Heart left ventricle (tissue), 13 donors: ENCODE results near the gene KRT72.

Experiments
- POLR2A ChIP-seq, 2 donors: fragments of 450-650 bp; IDR thresholded peaks; one replicate each; pipeline ENCODE4 v1.6.1; 2017; ENCODE audit warnings: antibody characterized with exemption in 2 of 2, mild to moderate bottlenecking in 2 of 2, moderate library complexity in 2 of 2
- TF ChIP-seq, protein P1 (sequence below), 12 donors: fragments of 200-600 bp; sonication (generic) in 4 of 12; IDR thresholded peaks; one replicate each; pipeline versions ENCODE4 v1.5.0 to v1.8.0; 2018 to 2022; ENCODE audit warnings: antibody characterized with exemption in 12 of 12, mild to moderate bottlenecking in 5 of 12
- donor health status: ischemic (EF 13 %, LVEDD 7.1; RV severe dilation, severe dysfunction).
- donor health status: DM: no; HTN: yes; CAD: no.
- donor health status: DM: no; HTN: no; CAD: no.
- donor health status: ischemic (EF 25% LVEDD 6.9; RV normal size, moderate dysfunction).
- donor health status: ischemic (EF 25% LVEDD 5.7; RV mildly dilated, moderate dysfunction).
- donor health status: ischemic (EF 35%, LVEDD 5.7; RV mildly dilated, moderate dysfunction).
- donor health status: nonischemic (EF 11% LVEDD 7.7; RV severe dilation, severe dysfunction).
- donor health status: DM: yes; HTN: yes; CAD: no.
- donor health status: PGD.
- donor health status: ischemic (EF 29% LVEDD 5.4; RV normal size, mild dysfunction).
- donor health status: nonischemic (EF 23%, LVEDD 6.1; RV moderate dilation, normal function).

DNA sequence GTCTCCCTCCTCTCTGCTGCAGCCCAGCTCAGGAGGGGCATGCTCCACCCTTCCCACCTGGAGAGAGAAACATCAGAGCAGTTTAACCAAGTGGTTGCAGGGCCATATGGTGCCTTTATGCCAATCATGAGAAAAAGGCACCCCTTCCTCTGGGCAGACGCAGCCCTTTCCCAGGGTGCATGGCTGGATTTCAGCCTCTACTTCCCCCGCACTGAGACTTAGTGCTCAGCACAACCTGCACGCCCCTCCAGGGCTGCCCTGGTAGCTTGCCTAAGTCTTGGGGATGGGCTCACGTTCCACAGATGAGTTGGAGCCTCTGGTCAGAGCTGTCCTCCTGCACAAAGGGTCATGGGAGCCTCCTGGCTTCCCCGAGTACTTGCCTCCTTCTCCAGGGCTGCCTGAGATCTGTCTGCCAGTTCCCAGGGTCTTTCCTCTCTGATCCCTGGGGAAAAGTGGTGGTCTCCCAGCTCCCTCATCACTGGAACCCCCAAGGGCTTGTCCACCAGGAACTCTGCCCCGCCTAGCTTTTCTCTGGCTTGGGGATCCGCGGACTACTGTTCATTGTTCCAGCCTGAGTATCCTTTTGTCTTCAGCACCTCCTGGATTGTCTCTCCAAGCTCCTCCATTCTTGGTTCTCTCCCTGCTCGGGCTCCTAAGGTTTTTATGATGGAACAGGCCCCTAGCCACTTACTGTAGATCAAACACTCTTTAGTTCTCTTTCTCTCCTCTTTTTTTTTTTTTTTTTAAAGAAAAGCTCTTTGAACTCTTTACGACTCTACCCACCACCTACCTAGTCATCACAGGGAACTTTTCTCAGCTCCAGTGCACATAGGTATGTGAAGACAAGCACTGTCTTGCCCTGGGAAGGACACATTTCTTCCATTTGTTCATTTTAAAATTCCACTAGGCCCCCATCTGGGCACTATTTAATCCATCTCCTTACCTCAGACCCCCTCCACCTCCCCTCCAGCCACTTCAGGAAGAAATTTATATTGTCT is 21.5 kb downstream of the KRT72 start:
- no peak for TF ChIP-seq POLR2A (IDR thresholded peaks at IDR 0.05)
- TF ChIP-seq, protein P1, sequence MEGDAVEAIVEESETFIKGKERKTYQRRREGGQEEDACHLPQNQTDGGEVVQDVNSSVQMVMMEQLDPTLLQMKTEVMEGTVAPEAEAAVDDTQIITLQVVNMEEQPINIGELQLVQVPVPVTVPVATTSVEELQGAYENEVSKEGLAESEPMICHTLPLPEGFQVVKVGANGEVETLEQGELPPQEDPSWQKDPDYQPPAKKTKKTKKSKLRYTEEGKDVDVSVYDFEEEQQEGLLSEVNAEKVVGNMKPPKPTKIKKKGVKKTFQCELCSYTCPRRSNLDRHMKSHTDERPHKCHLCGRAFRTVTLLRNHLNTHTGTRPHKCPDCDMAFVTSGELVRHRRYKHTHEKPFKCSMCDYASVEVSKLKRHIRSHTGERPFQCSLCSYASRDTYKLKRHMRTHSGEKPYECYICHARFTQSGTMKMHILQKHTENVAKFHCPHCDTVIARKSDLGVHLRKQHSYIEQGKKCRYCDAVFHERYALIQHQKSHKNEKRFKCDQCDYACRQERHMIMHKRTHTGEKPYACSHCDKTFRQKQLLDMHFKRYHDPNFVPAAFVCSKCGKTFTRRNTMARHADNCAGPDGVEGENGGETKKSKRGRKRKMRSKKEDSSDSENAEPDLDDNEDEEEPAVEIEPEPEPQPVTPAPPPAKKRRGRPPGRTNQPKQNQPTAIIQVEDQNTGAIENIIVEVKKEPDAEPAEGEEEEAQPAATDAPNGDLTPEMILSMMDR (IDR thresholded peaks at IDR 0.05): no peak
